ENCODE measurements around the gene CD101.
"Not testable (repeated sequence)": the region's sequence is repeated elsewhere in the genome, so short reads cannot be mapped to it uniquely, and the experiment has no call there.

CD101 gene

GRCh38 chr1:117001254-117001927 is at the start of gene CD101:
Gene CD101, plus strand, starts transcription at chr1:117001760. Its CDS starts 58 bp downstream, at chr1:117001818.
- no peak for DNase-seq

DNA sequence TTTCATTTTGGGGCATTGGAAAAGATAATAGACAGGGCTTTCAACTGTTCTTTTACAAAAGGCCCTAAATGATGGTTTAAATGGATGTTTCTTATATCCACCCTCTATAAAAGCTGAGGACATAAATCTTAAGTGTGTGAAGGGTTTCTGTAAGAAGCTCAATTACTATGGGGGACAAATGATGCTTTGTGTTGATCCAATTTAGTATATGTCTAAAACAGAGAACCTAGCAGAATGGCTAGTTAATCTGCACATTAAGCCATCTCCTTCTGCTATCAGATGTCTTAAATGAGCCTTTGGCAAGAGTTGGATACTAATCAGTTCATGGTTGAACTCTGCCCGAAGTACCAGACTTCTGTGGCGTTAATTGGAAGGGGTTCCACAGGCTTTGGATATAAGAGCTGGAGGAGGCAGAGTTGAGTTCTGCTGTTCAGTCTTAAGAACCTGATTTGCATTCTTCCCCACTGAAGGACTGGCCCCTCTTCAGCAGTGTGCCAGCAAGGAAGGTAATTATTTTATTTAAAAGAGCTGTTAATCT is 48.8 kb upstream of the CD101 start:
- DNase-seq, result no peak

DNA sequence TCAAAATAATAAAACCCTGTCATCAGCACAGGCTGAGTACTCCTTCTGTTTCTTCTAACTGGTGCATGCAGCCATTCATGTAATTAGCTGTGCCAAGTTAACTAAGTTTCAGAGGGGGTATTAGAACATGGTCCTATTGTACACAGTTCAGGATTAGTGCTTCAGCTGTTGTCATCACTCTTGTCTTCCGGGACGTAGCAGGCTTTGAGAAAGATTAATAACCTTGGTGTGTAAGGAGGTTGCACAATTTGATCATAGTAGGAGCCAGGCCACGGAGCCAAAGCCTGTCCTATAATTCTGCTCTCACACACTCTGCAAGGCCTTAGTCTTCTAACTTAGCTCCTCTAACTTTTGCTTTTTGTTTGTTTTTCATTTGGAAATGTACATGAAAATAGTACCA is 47.1 kb upstream of the CD101 start:
- DNase-seq, result peak in 1 of 2 experiments; percentile 11

DNA sequence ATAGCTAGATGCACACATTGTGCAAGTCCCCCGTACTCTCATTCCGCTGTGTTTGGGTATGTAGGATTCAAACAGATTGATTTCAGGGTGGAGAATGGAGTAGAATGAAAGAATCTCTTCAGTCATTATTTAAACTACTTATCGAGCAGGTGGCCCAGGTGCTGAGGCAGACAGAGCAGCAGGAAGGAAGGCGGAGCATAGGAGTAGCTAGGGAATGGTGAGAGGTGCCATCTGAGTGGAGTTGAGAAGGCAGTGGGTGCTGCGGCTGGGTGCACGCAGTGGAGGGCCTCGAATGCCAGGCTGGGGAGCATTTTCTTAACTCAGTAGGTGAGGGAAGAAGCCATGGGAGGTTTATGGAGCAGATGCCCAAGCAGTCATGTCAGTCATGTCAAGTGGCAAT is 45.2 kb upstream of the CD101 start:
- peak; percentile 34 to 37 for DNase-seq

- no peak for DNase-seq
Measured at GRCh38 chr1:116957646-116958045, 43.9 kb upstream of the CD101 start.

GRCh38 chr1:116958110-116958509 is 43.5 kb upstream of the CD101 start:
- no peak for DNase-seq

DNA sequence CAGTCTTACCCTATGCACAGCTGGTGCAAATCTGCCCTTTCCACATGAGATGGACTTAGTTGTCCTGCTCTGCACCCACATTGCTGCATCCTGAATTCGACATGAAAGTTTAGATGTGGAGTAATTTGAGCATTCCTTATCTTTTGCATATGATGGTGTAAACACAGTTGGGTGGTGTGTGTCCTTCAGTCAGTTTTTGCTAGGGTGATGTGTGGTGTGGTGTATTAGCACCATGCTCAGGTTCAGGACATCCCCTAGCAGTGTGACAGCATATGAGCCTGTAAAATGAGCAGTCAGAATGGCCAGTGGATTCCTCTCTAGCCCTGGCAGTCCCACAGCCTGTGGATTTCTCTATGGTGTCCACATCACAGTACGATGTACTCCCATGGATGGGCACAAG is 42.6 kb upstream of the CD101 start:
- DNase-seq, result no peak

DNA sequence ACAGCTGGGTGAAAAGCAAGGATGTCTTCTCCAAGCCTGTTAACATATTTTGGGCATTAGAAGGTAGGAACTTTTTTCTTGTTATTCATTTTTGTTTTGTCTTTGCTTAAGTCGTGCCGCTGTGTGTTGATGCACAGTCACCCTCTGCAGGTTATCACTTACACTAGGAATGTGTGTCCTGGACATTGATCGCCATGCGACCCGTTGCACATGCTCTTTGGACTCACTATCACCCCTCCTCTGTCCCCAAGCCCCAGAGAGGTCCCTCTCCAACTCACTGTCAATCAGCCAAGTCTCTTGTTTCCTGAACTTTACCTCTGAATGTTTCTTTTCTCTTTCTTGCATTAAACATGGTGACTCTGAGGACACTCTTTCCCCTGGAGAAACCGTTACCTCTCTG is 40.0 kb upstream of the CD101 start:
- no peak for DNase-seq

GRCh38 chr1:116962987-116963639 is 38.4 kb upstream of the CD101 start:
- no peak for DNase-seq

DNA sequence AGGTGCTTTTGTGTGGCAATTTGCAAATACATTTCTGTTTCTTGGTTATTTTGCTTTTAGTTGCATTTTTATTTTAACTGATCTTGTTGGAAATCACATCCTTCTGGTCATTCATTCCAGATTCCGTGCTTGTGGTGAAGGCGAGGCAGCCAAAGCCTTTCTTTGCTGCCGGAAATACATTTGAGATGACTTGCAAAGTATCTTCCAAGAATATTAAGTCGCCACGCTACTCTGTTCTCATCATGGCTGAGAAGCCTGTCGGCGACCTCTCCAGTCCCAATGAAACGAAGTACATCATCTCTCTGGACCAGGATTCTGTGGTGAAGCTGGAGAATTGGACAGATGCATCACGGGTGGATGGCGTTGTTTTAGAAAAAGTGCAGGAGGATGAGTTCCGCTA is 34.8 kb upstream of the CD101 start:
- no peak for DNase-seq

DNA sequence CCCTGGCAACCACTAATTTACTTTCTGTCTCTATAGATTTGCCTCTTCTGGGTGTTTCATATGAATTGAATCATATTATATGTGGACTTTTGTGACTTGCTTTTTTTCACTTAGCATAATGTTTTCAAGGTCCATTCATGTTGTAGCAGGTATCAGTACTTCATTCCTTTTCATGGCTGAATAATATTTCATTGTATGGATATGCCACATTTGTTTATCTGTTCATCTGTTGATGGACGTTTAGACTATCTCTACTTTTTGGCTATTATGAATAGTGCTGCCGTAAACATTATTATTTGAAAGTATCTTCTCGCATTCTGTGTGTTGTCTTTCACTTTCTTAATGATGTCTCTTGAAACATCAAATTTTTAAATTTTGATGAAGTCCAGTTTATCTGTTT is 32.8 kb upstream of the CD101 start:
- DNase-seq, result no peak

DNA sequence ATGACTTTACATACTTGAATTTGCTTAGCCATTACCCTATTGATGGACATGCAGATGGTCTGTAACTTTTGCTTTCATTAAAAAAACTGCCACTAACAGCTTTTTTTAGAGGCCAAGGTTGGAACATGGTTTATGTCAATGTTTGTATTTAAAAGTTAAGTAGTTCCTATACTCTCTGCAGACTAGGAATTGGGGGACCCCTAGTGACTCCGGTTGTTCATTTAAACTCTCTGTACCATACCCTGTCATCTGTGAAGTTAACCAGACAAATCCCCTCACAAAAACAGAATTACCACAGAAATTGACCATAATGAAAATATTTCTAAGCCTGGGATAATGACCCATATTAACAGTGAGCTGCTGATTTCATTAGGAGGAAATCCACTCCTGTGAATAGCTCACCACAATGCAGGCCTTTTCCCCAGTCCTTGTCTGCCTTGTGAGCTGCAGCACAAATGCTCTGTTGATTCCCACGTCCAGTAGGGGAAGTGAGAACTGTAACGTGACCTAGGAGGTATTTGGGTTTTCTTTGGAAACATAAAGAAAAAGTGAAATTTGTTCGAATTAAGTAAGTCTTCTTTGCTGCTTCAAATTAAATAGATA is 30.2 kb upstream of the CD101 start:
- DNase-seq, result no peak

DNA sequence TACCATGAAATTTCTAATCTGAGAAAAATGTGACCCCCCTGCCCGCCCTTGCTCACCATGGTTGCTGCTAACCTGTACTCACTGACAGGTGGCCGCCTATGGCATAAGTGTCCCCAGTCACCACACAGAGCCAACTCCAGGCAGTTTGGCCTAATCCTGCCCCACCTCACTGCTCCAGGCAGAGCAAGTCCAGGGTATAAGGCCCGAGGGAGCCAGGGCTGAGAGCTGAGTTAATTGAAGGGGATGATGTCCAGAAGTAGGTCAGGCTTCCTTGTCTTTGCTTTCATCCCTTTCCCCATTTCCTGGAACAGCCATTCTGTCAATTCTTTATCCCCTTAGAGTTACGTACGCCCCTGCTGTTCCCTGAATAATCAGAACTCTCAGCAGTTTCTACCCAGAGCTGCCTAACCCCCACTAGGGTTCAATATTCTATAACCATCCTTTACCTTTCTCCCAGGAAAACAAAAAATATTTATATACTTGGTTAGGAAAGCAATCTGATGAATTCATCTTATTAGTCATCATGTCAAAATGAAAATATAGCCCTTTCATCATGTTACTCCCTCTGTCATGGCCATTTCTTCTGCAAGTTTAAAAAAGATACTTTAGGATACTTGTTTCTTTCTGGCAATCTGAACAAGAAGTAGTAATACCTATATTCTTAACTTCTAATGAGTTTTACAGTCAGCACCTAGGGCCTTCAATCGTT is 29.4 kb upstream of the CD101 start:
- no peak for DNase-seq

- no peak for DNase-seq
Measured at GRCh38 chr1:116972674-116973030, 28.9 kb upstream of the CD101 start.

DNA sequence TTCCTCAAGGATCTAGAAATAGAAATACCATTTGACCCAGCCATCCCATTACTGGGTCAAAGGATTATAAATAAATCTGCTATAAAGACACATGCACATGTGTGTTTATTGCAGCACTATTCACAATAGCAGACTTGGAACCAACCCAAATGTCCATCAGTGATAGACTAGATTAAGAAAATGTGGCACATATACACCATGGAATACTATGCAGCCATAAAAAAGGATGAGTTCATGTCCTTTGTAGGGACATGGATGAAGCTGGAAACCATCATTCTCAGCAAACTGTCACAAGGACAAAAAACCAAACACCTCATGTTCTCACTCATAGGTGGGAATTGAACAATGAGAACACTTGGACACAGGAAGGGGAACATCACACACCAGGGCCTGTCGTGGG is 21.3 kb upstream of the CD101 start:
- DNase-seq, result not testable (repeated sequence)

GRCh38 chr1:116981521-116982037 is 20.0 kb upstream of the CD101 start:
- DNase-seq, result no peak

- DNase-seq, result no peak
Measured at GRCh38 chr1:116982319-116983004, 19.1 kb upstream of the CD101 start.

GRCh38 chr1:116983112-116983511 is 18.4 kb upstream of the CD101 start:
- no peak for DNase-seq

DNA sequence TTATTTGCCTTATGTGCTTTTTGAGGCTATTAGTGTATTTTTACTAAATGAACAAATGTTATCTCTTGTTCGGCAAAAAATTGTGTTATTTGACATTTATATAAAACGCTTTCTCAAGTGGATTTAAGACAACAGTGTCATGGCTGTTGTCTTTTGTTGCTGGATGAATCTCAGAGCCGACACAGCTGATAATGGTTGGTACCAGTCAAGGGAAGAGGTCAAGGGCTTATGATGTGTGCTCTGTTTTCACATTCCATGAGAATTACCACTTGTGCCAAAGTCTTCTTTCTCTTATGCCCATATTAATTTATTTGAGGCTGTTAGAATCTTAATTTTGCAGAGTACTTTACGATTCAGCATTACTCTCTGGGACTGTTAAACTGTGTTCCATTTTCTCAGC is 17.9 kb upstream of the CD101 start:
- DNase-seq, result no peak

DNA sequence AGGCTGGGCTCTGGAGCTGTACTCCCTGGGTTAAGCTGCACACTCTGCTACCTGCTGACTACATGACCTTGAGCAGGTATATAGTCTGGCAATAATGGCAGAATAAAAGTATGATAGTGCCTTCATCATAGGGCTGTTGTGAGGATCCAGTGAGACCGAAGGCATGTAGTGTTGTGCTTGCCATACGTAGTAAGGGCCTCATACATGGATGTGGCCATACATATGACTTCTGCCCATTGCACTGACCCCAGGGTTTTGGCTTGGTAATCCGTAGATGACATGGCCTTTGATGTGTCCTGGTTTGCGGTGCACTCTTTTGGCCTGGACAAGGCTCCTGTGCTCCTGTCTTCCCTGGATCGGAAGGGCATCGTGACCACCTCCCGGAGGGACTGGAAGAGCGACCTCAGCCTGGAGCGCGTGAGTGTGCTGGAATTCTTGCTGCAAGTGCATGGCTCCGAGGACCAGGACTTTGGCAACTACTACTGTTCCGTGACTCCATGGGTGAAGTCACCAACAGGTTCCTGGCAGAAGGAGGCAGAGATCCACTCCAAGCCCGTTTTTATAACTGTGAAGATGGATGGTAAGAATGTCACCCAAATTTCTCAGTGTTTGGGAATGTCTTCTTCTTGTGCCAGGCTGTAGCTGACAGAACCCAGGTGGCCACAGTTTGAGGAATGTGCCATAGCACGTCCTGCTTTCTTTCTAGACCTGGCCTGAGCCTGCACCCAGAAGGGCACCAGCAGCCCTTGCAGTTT is 17.0 kb upstream of the CD101 start:
- no peak for DNase-seq

DNA sequence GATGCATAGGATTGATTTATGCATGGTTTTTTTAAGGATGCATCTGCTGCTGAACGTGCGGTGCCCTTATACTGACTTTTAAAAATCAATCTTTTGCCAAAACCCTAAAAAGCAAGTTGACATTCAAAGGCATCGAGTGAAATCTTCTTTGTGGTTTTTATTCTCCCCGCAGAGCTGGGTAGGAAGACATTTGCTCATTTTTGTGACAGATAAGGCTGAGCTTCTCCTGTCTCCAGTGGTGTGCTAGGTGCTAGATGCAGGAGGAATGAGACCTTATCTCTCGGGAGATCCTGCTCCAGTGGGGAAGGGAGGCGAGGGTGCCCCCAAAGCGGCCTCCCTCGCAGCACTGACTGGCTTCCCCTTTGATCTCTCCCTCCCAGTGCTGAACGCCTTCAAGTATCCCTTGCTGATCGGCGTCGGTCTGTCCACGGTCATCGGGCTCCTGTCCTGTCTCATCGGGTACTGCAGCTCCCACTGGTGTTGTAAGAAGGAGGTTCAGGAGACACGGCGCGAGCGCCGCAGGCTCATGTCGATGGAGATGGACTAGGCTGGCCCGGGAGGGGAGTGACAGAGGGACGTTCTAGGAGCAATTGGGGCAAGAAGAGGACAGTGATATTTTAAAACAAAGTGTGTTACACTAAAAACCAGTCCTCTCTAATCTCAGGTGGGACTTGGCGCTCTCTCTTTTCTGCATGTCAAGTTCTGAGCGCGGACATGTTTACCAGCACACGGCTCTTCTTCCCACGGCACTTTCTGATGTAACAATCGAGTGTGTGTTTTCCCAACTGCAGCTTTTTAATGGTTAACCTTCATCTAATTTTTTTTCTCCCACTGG is 14.9 kb upstream of the CD101 start:
- DNase-seq, result no peak

All from SHP77 (cell line).